Measurements from ENCODE around the gene P2RX5.

The P2RX5 gene

GRCh38 chr17:3681565-3681964 lies 14.4 kb downstream of the P2RX5 start:
- no peak for DNase-seq (ENCODE audit: low read depth in 3 of 3)

GRCh38 chr17:3681057-3681456 lies 14.9 kb downstream of the P2RX5 start:
- no peak for DNase-seq (ENCODE audit: low read depth in 3 of 3)

GRCh38 chr17:3679531-3680126 lies 16.3 kb downstream of the P2RX5 start:
- DNase-seq (ENCODE audit: low read depth in 3 of 3), result no peak

GRCh38 chr17:3678821-3679530 lies 17.0 kb downstream of the P2RX5 start:
- DNase-seq (ENCODE audit: low read depth in 3 of 3), result no peak

GRCh38 chr17:3678095-3678820 lies 17.7 kb downstream of the P2RX5 start:
- no peak for DNase-seq (ENCODE audit: low read depth in 3 of 3)

GRCh38 chr17:3675886-3676285 lies 20.1 kb downstream of the P2RX5 start:
- DNase-seq (ENCODE audit: low read depth in 3 of 3), result no peak

- no peak for DNase-seq (ENCODE audit: low read depth in 3 of 3)
These were observed 23.4 kb downstream of the P2RX5 start for GRCh38 chr17:3672571-3672970.

GRCh38 chr17:3669548-3669947 lies 26.4 kb downstream of the P2RX5 start:
- DNase-seq (ENCODE audit: low read depth in 3 of 3), result no peak

- DNase-seq (ENCODE audit: low read depth in 3 of 3), result no peak
These were observed 26.9 kb downstream of the P2RX5 start for GRCh38 chr17:3669085-3669347.

GRCh38 chr17:3668279-3669084 lies 27.5 kb downstream of the P2RX5 start, which contains the start of the genes EMC6 and TAX1BP3:
Gene EMC6 (plus strand): TSS chr17:3668812. CDS start chr17:3669147, 335 bp downstream.
Gene TAX1BP3 (minus strand): TSS chr17:3668578. CDS start chr17:3668526, 52 bp downstream.
- DNase-seq (ENCODE audit: low read depth in 3 of 3), result peak; percentile 97 to 99 (median 97)

- no peak for DNase-seq (ENCODE audit: low read depth in 3 of 3)
These were observed 28.3 kb downstream of the P2RX5 start for GRCh38 chr17:3667366-3668278.

GRCh38 chr17:3666516-3666915 lies 29.4 kb downstream of the P2RX5 start:
- no peak for DNase-seq (ENCODE audit: low read depth in 3 of 3)

GRCh38 chr17:3665834-3666233 lies 30.1 kb downstream of the P2RX5 start:
- DNase-seq (ENCODE audit: low read depth in 3 of 3), result no peak

GRCh38 chr17:3663102-3664011 lies 32.6 kb downstream of the P2RX5 start:
- no peak for DNase-seq (ENCODE audit: low read depth in 3 of 3)

- no peak for DNase-seq (ENCODE audit: low read depth in 3 of 3)
These were observed 35.6 kb downstream of the P2RX5 start for GRCh38 chr17:3660311-3660891.

- DNase-seq (ENCODE audit: low read depth in 3 of 3), result no peak
These were observed 36.3 kb downstream of the P2RX5 start for GRCh38 chr17:3659541-3660111.

GRCh38 chr17:3658784-3659449 lies 37.0 kb downstream of the P2RX5 start:
- DNase-seq (ENCODE audit: low read depth in 3 of 3), result no peak

- DNase-seq (ENCODE audit: low read depth in 3 of 3), result no peak
These were observed 37.8 kb downstream of the P2RX5 start for GRCh38 chr17:3657874-3658783.

All from stimulated activated CD4-positive, alpha-beta T cell treated with anti-CD3 and anti-CD28 coated beads, TNF-alpha, amount 100 ng/mL, for 24 hours (primary cell).